ENCODE results near the gene KLK12.

- TF ChIP-seq CTCF (IDR thresholded peaks at IDR 0.05) = no peak
- TF ChIP-seq EP300 (IDR thresholded peaks at IDR 0.05) = no peak
- no peak for TF ChIP-seq POLR2AphosphoS5 (IDR thresholded peaks at IDR 0.05)
These were observed 49.7 kb upstream of the KLK12 start for GRCh38 chr19:51084505-51084904.

Data from esophagus muscularis mucosa (tissue), 4 donors.